Measurements from ENCODE around the gene TSEN15. TPM values are rescaled to one million over a fixed set of nuclear protein-coding genes. Genes with fewer than 3 reads are reported as not detected.

The TSEN15 gene
- total and polyA plus RNA-seq, 2 of the 8 experiments (the other 6 are each of a cell fraction or from before 2014, with no cell fraction given): 23.4 to 31.4 TPM

DNA sequence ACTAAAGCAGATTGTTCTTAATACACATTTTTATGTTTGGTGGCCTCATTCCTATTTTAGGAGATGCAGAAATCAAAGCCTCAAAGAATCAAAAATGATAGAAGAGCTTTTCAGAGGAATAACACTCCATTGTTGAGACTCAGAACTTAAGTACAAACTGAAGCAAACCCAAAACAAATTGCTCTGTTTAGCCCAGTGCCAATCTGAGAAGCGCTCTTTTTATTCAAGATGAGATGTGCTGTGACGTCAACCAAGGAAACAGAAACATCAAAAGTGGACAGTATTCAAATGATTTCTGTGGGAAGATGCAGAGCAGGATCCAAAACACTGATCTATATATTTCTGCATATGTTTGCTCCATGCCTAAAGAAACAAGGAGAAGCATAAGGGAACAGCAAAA lies 32.0 kb upstream of the TSEN15 start:
- no peak overlapping the region for H4K8ac ChIP-seq (ENCODE audit: extremely low read depth, insufficient read depth, low read length)
- no peak overlapping the region for H3K27ac ChIP-seq (ENCODE audit: low read depth, low read length)
- no peak overlapping the region for H3K4me2 ChIP-seq (ENCODE audit: insufficient read depth in 1 of 2, low read depth in 2 of 2, low read length in 2 of 2)
- FAIRE-seq: no peak
- 100% methylated on average over 2 of the region's 2 CpGs; no CpG with 5 or more reads in 1 of the 2 experiments for WGBS, 2 experiments (ENCODE audit: extremely low coverage in 1 of 2, insufficient coverage in 1 of 2, insufficient read length in 1 of 2, insufficient replicate concordance in 2 of 2, low coverage in 1 of 2, low lambda C conversion rate in 2 of 2, missing lambda C conversion rate in 1 of 2)
- no peak overlapping the region for H2AFZ ChIP-seq (ENCODE audit: low read length)
- no peaks in the 10 kb centered on the region for H3K36me3 ChIP-seq (ENCODE audit: control insufficient read depth in 2 of 4, insufficient read depth in 4 of 4, low read length in 3 of 4)
- no peak overlapping the region for H2BK12ac ChIP-seq (ENCODE audit: low read depth, low read length)
- H4K5ac ChIP-seq (ENCODE audit: insufficient read length, low read depth, low read length): no peak overlapping the region
- no peak overlapping the region for H2BK5ac ChIP-seq (ENCODE audit: low read depth, low read length)
- no peak overlapping the region for H3K18ac ChIP-seq (ENCODE audit: extremely low read depth, low read length)
- H3K56ac ChIP-seq (replicated peaks; ENCODE audit: insufficient read length, low read depth, low read length): no peak overlapping the region
- H3K23ac ChIP-seq (ENCODE audit: insufficient read length): no peak overlapping the region
- H2BK20ac ChIP-seq (ENCODE audit: low read length): no peak overlapping the region
- H3K23me2 ChIP-seq (ENCODE audit: low read depth, low read length): no peaks in the 10 kb centered on the region
- H3K79me1 ChIP-seq (ENCODE audit: low read depth, low read length): no peaks in the 10 kb centered on the region
- H3K4me3 ChIP-seq (ENCODE audit: extremely low read depth in 1 of 4, insufficient read depth in 2 of 4, low read depth in 3 of 4, low read length in 4 of 4): no peak overlapping the region
- no peak overlapping the region for H3K9ac ChIP-seq (replicated peaks in 1 of 4; ENCODE audit: extremely low read depth in 1 of 4, low read depth in 3 of 4, low read length in 3 of 4)
- no peaks in the 10 kb centered on the region for H4K20me1 ChIP-seq (replicated peaks in 1 of 2; ENCODE audit: control insufficient read depth in 1 of 2, insufficient read depth in 2 of 2, low read length in 2 of 2)
- H3K4me1 ChIP-seq (replicated peaks in 1 of 4; ENCODE audit: control insufficient read depth in 3 of 4, insufficient read depth in 4 of 4, low read length in 3 of 4): peaks cover 0 to 9% (median 4%) of the 10 kb centered on the region in 4 experiments; a peak in 3 of 7 replicates
- H3K4ac ChIP-seq (replicated peaks; ENCODE audit: insufficient read length, low read depth, low read length): no peak overlapping the region
- no peak for DNase-seq (ENCODE audit: low read depth in 1 of 2, low spot score in 2 of 2)
- no peak overlapping the region for H2AK5ac ChIP-seq (ENCODE audit: low read depth, low read length)
- POLR2A ChIA-PET (ENCODE audit: partially characterized antibody): no interaction called here
- no peaks in the 10 kb centered on the region for H3K79me2 ChIP-seq (ENCODE audit: control insufficient read depth in 1 of 2, insufficient read depth in 2 of 2, low read length in 2 of 2)
- H3K9me3 ChIP-seq (ENCODE audit: insufficient read depth in 2 of 2, low read depth in 1 of 2, low read length in 1 of 2): no peaks in the 10 kb centered on the region
- H2BK120ac ChIP-seq (replicated peaks; ENCODE audit: low read depth, low read length): no peak overlapping the region
- H4K91ac ChIP-seq (replicated peaks; ENCODE audit: insufficient read length, low read length): no peak overlapping the region
- H3K27me3 ChIP-seq (replicated peaks in 1 of 4; ENCODE audit: control insufficient read depth in 3 of 4, extremely low read depth in 1 of 4, insufficient read depth in 3 of 4, low read length in 3 of 4): no peaks in the 10 kb centered on the region; a peak in 1 of 7 replicates
- CTCF ChIA-PET (ENCODE audit: partially characterized antibody): no interaction called here
- H2BK15ac ChIP-seq (ENCODE audit: low read length): no peak overlapping the region
- H3K14ac ChIP-seq (ENCODE audit: insufficient read length): no peak overlapping the region
- TF ChIP-seq SP1 (IDR thresholded peaks at IDR 0.05; ENCODE audit: low read depth, low read length) (no peak), FOSL1 (IDR thresholded peaks at IDR 0.05; ENCODE audit: insufficient read depth, low read depth, low read length) (no peak), TAF7 (optimal IDR thresholded peaks at IDR 0.05; ENCODE audit: borderline replicate concordance, low read depth, low read length) (no peak), PHF8 (conservative IDR thresholded peaks at IDR 0.05; ENCODE audit: low read depth, low read length) (no peak), POU5F1 (IDR thresholded peaks at IDR 0.05; ENCODE audit: low read depth, low read length) (no peak), SIRT6 (IDR thresholded peaks at IDR 0.05; ENCODE audit: low read length) (no peak), YY1 (IDR thresholded peaks at IDR 0.05; ENCODE audit: low read depth, low read length) (no peak), POLR2AphosphoS5 (IDR thresholded peaks at IDR 0.05; ENCODE audit: low read depth, low read length) (no peak), KDM5A (IDR thresholded peaks at IDR 0.05; ENCODE audit: low read length) (no peak), SAP30 (IDR thresholded peaks at IDR 0.05; ENCODE audit: insufficient read depth, insufficient replicate concordance, low read length) (no peak), RNF2 (IDR thresholded peaks at IDR 0.05; ENCODE audit: borderline replicate concordance, low read depth, low read length, missing control alignments, poor library complexity, severe bottlenecking) (no peak), TCF12 (IDR thresholded peaks at IDR 0.05; ENCODE audit: low read depth, low read length) (no peak), EGR1 (IDR thresholded peaks at IDR 0.05; ENCODE audit: borderline replicate concordance, low read depth, low read length) (no peak)
- TF ChIP-seq, protein P1, sequence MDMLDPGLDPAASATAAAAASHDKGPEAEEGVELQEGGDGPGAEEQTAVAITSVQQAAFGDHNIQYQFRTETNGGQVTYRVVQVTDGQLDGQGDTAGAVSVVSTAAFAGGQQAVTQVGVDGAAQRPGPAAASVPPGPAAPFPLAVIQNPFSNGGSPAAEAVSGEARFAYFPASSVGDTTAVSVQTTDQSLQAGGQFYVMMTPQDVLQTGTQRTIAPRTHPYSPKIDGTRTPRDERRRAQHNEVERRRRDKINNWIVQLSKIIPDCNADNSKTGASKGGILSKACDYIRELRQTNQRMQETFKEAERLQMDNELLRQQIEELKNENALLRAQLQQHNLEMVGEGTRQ (IDR thresholded peaks at IDR 0.05; ENCODE audit: low read length): no peak

Measured in H1 (cell line).